Heart left ventricle (tissue), 13 donors: ENCODE data around the gene RTRAF.

ENCODE experiments used
- POLR2A ChIP-seq, 2 donors: fragments of 450-650 bp; IDR thresholded peaks; one replicate each; pipeline ENCODE4 v1.6.1; 2017; ENCODE audit warnings: antibody characterized with exemption in 2 of 2, mild to moderate bottlenecking in 2 of 2, moderate library complexity in 2 of 2
- TF ChIP-seq, protein P1 (sequence below), 12 donors: fragments of 200-600 bp; sonication (generic) in 4 of 12; IDR thresholded peaks; one replicate each; pipeline versions ENCODE4 v1.5.0 to v1.8.0; 2018 to 2022; ENCODE audit warnings: antibody characterized with exemption in 12 of 12, mild to moderate bottlenecking in 5 of 12
- donor health status: ischemic (EF 13 %, LVEDD 7.1; RV severe dilation, severe dysfunction).
- donor health status: DM: no; HTN: yes; CAD: no.
- donor health status: DM: no; HTN: no; CAD: no.
- donor health status: ischemic (EF 25% LVEDD 6.9; RV normal size, moderate dysfunction).
- donor health status: ischemic (EF 25% LVEDD 5.7; RV mildly dilated, moderate dysfunction).
- donor health status: ischemic (EF 35%, LVEDD 5.7; RV mildly dilated, moderate dysfunction).
- donor health status: nonischemic (EF 11% LVEDD 7.7; RV severe dilation, severe dysfunction).
- donor health status: DM: yes; HTN: yes; CAD: no.
- donor health status: PGD.
- donor health status: ischemic (EF 29% LVEDD 5.4; RV normal size, mild dysfunction).
- donor health status: nonischemic (EF 23%, LVEDD 6.1; RV moderate dilation, normal function).

DNA sequence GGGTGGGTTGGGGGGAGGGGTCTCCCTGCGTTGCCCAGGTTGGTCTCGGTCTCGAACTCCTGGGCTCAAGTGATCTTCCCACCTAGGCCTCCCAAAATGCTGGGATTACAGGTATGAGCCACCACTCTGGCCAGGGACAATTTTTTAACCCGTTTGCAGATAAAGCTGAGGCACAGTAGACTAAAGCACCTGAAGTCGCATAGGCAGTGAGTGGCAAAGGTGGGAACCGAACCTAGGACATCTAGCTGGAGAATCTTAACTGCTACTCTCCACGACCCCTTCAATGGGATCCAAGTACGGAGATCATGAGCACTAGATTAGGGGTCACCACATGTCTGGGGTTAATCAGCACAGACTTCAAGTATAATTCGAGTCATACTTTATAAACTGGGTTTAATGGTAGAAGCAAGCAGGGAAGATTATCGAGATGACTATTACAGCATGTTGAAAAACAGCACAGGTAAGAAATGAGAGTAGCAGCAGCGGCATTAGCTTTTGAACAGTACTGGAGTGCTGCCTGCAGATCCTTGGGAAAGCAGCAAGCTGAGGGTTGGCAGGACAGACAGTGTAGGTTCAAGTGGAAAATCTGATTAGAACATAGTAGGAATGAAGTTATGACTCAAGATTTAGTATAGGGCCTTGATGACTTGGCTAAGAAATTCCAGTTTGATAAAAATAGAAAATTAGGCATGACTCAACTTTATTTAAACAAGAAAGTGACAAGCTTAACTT is 55.6 kb downstream of the RTRAF start:
- TF ChIP-seq, protein P1, sequence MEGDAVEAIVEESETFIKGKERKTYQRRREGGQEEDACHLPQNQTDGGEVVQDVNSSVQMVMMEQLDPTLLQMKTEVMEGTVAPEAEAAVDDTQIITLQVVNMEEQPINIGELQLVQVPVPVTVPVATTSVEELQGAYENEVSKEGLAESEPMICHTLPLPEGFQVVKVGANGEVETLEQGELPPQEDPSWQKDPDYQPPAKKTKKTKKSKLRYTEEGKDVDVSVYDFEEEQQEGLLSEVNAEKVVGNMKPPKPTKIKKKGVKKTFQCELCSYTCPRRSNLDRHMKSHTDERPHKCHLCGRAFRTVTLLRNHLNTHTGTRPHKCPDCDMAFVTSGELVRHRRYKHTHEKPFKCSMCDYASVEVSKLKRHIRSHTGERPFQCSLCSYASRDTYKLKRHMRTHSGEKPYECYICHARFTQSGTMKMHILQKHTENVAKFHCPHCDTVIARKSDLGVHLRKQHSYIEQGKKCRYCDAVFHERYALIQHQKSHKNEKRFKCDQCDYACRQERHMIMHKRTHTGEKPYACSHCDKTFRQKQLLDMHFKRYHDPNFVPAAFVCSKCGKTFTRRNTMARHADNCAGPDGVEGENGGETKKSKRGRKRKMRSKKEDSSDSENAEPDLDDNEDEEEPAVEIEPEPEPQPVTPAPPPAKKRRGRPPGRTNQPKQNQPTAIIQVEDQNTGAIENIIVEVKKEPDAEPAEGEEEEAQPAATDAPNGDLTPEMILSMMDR (IDR thresholded peaks at IDR 0.05): no peak
- TF ChIP-seq POLR2A (IDR thresholded peaks at IDR 0.05): no peak
